NCI-H2107 treated with DMSO at 0.1 percent for 48 hours (cell line): ENCODE results near the gene ATRNL1.
"Not testable (repeated sequence)": the region's sequence is repeated elsewhere in the genome, so short reads cannot be mapped to it uniquely, and the experiment has no call there.

Experiments used
- DNase-seq: peaks from one replicate; lab custom pipeline; 2025; ENCODE audit not compliant: unreplicated experiment; lab: John Stamatoyannopoulos, UW

ATRNL1 gene

DNA sequence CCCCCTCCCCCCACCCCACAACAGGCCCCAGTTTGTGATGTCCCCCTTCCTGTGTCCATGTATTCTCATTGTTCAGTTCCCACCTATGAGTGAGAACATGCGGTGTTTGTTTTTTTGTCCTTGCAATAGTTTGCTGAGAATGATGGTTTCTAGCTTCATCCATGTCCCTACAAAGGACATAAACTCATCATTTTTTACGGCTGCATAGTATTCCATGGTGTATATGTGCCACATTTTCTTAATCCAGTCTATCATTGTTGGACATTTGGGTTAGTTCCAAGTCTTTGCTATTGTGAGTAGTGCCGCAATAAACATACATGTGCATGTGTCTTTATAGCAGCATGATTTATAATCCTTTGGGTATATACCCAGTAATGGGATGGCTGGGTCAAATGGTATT lies 312.7 kb downstream of the ATRNL1 start:
- not testable (repeated sequence) for DNase-seq

- no peak for DNase-seq
Measured at GRCh38 chr10:115409347-115409746, 316.2 kb downstream of the ATRNL1 start.

DNA sequence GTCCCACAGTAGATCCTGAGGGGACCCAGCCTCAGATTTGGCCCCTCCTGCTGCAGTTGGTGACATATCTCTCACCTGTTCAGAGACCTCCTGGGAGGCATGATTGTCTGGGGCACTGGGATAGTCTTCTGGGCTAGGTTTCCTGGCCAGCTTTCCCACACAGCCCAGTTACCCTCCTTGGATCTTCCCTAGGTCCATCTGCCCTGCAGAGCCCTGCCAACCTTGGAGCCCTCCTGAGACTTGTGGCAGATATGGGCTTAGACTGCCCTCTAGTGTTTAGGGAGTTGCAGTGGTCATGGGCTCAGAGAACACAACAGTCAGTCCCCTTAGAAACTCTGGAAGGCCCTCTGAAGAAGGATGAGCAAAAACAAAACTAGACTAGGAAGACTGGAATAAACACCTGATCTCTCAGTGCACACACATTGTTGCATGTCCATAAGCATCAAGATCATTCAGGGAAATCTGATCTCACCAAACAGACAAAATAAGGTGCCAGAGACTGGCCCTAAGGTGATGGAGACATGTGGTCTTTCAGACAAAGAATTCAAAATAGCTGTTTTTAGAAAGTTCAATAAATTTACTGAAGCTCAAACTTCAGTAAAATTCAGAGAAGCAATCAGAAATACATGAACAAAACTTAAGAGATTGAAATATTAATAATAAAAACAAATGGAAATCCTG lies 324.6 kb downstream of the ATRNL1 start:
- no peak for DNase-seq

- DNase-seq, result no peak
Measured at GRCh38 chr10:115422624-115423023, 329.5 kb downstream of the ATRNL1 start.

DNA sequence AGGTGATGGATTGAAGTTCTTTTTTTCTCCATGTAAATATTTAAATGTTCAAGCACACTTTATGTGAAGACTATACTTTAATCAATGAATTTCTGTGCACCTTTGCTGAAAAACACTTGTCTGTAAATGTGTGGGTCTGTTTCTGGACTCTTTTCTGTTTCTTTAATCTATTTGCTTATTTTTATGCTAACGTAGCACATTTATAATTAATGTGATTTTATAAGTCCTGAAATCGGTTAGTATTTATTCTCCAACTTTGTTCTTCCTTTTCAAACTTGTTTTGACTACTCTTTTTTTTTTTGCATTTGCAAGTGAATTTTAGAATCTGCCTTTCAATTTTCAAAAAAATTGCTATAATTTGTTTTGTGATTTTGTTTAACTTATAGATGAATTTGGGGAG lies 334.4 kb downstream of the ATRNL1 start:
- no peak for DNase-seq

- DNase-seq, result no peak
Measured at GRCh38 chr10:115432188-115432819, 339.1 kb downstream of the ATRNL1 start.

GRCh38 chr10:115436999-115437398 lies 343.8 kb downstream of the ATRNL1 start:
- no peak for DNase-seq

GRCh38 chr10:115441907-115442545 lies 348.9 kb downstream of the ATRNL1 start:
- no peak for DNase-seq

DNA sequence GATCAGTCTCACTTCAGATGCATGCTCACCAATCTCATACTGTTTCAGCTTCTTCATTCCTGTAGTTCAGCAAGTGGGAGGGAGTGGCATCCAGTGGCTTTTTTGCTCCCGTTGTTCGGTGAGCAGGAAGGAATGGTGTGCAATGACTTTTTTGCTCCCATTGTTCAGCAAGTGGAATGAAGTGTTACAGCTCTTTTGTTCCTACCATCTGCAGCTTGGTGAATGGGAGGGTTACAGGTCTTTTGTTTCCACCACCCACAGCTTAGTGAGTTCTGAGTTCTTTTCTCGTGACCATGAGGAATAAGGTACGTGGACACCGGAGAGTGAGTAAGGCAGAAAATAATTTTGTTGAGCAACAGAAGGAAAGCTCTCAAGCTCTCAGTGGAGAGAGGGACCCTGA lies 363.6 kb downstream of the ATRNL1 start:
- no peak for DNase-seq

DNA sequence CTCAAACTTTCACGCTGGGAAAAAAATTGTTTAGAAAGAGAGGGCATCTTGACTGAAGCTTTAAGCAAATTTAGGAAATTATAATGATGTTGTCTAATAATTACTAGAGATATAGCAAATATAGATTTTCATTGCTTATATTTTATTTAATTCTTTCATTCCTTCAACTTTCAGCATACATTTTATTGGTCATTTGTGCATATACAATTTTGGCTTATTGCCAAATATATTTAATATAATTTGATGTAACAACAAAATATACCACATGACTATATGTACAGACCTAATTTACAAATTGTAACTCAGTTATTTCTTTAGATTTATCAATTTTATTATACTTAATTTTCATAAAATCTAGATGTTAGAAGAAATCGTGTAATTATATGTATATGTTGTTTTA lies 390.1 kb downstream of the ATRNL1 start:
- no peak for DNase-seq

GRCh38 chr10:115491526-115492140 lies 398.5 kb downstream of the ATRNL1 start:
- DNase-seq, result no peak

GRCh38 chr10:115503546-115503945 lies 410.4 kb downstream of the ATRNL1 start:
- DNase-seq, result no peak

DNA sequence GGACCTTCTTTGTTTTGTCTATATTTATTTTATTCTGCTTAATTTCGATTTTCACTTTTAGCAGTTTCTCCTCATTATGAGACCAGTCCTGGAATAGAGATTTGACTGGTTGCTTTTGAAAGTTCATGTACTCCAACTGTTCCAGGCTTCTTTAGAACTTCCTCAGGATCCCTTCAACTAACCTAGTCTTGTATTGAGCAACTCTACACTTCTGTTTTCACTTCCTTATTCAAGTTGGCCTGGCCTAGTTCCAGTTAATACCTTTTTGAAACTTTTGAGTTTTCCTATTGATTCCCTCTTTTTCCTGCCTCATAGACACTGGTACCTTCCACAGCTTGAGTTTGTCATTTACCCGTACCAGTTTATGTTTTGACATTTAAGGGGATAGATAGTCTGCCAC lies 421.7 kb downstream of the ATRNL1 start:
- no peak for DNase-seq

- no peak for DNase-seq
Measured at GRCh38 chr10:115525141-115525540, 432.0 kb downstream of the ATRNL1 start.

DNA sequence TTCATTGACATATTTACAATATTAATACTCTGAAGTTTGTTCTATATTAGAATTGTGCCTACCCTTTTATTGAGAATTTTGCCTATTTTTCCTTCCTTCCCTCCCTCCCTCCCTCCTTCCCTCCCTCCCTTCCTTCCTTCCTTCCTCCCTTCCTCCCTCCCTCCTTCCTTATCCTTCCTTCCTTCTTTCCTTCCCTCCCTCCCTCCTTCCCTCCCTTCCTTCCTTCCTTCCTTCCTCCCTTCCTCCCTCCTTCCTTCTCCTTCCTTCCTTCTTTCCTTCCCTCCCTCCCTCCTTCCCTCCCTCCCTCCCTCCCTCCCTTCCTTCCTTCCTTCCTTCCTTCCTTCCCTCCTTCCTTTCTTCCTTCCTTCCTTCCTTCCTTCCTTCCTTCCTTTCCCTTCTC lies 434.5 kb downstream of the ATRNL1 start:
- DNase-seq, result not testable (repeated sequence)

DNA sequence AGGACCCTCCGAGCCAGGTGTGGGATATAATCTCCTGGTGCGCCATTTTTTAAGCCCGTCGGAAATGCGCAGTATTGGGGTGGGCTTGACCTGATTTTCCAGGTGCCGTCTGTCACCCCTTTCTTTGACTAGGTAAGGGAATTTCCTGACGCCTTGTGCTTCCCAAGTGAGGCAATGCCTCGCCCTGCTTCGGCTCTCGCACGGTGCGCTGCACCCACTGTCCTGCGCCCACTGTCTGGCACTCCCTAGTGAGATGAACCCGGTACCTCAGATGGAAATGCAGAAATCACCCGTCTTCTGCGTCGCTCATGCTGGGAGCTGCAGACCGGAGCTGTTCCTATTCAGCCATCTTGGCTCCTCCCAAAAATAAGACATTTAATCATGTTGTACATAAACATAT lies 443.2 kb downstream of the ATRNL1 start:
- not testable (repeated sequence) for DNase-seq

DNA sequence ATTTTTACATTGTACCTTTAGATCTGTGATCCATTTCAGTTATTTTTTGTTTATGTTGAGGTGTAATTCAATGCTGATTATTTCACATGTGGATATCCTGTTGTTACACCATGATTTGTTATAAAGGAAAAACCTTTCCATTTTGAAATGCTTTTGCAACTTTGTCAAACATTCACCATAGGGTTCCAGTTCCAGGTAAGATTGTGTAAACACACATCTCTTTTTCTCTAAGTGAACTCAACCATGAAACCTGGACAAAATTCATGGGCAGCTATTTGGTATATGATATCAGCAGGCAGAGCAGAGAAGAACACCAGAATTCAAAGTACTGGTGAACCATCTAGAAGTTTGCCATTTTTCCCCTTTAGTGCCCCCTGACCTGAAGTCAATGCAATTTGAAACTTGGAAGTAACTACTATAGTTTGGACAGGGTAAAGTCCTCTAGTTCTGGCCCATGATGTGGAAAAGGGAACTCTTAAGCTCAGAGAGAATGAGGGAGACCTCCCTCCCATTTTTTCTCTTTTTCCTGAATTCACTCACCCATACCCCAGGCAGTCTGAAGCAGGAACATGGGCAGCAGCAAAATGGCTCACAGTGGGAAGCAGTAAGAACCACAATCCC lies 446.1 kb downstream of the ATRNL1 start:
- no peak for DNase-seq

- no peak for DNase-seq
Measured at GRCh38 chr10:115555887-115556402, 462.8 kb downstream of the ATRNL1 start.

GRCh38 chr10:115558252-115558651 lies 465.1 kb downstream of the ATRNL1 start:
- DNase-seq, result no peak

GRCh38 chr10:115566867-115567266 lies 473.7 kb downstream of the ATRNL1 start:
- DNase-seq, result no peak

DNA sequence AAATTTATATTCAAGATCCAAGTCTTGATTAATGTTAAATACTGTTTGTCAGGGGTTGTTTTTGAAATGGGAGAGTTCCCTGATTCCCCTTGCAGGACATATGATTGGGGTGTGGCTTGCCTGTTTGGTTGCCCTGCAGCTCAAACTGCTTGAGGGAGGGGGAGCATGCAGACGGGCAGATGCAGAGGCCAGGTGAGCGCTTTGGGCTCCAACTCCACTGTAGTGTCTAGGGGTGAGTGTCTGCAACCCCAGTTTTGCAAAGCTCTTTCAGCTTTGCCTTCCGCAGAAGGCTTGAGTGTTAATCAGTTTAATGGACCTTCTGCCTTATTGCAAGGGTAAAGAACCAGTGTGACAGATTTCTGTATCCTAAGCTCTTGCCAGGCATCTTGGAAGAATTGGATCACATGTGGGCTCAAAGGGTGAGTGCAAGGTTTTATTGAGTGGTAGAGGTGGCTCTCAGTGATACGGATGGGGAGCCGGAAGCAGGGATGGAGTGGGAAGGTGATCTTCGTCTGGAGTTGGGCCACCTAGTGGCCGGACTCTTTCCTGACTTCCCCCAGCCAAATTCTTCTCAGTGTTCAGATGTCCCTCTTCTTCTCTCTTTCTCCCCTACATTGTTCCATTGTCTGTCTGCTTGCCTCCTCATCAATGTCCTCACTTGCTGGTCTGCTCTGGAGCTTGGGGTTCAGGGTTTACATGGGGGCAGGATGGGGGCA lies 479.7 kb downstream of the ATRNL1 start:
- DNase-seq, result no peak
